OCI-LY3 (cell line): ENCODE measurements around the gene SRGAP2C.
"Not testable (repeated sequence)": the region's sequence is repeated elsewhere in the genome, so short reads cannot be mapped to it uniquely, and the experiment has no call there.

Experiments
- EZH2phosphoT487 ChIP-seq: fragments of 200-600 bp; shearing (Covaris generic); IDR thresholded peaks from 2 replicates; pipeline ENCODE4 v1.6.1; 2018; ENCODE audit warnings: antibody characterized with exemption, mixed run types, low read depth
- TF ChIP-seq, protein P1 (sequence below): fragments of 200-600, 300-600 bp; sonication (generic); IDR thresholded peaks from 2 replicates; pipeline ENCODE4 v1.5.1; 2014; ENCODE audit warnings: antibody characterized with exemption, low read length, low read depth

DNA sequence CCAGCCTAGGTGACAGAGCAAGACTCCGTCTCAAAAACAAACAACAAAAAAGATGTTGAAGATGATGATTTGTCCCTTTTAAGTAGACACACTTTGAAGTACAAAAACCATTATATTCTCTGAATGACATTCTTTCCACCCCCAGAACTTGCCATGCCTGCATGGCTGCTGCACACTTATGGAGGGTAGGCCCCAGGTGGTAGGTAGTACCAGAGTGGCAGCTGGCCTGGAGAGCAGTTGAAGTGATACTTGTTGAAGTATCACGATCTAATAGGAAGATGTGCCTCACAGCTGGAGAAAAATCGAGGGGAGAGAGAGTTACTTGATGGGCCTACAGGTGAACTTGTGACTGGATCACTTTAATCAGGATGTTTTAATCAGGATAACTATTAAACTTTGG lies 15.0 kb downstream of the SRGAP2C start:
- TF ChIP-seq, protein P1, sequence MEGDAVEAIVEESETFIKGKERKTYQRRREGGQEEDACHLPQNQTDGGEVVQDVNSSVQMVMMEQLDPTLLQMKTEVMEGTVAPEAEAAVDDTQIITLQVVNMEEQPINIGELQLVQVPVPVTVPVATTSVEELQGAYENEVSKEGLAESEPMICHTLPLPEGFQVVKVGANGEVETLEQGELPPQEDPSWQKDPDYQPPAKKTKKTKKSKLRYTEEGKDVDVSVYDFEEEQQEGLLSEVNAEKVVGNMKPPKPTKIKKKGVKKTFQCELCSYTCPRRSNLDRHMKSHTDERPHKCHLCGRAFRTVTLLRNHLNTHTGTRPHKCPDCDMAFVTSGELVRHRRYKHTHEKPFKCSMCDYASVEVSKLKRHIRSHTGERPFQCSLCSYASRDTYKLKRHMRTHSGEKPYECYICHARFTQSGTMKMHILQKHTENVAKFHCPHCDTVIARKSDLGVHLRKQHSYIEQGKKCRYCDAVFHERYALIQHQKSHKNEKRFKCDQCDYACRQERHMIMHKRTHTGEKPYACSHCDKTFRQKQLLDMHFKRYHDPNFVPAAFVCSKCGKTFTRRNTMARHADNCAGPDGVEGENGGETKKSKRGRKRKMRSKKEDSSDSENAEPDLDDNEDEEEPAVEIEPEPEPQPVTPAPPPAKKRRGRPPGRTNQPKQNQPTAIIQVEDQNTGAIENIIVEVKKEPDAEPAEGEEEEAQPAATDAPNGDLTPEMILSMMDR, result not testable (repeated sequence)
- not testable (repeated sequence) for TF ChIP-seq EZH2phosphoT487
